GM19452 (cell line): ENCODE data around the gene LYST.
A peak's percentile ranks its signal among the peaks of the same experiment; 100 is the strongest.
"Not testable (repeated sequence)": the region's sequence is repeated elsewhere in the genome, so short reads cannot be mapped to it uniquely, and the experiment has no call there.

ENCODE experiments used
- ATAC-seq: cut with Tn5 transposase; IDR thresholded peaks from one replicate; pipeline ENCODE4 v1.9.1; 2021; ENCODE audit not compliant: unreplicated experiment

The LYST gene

GRCh38 chr1:235859789-235860188 lies 6.9 kb downstream of the LYST start:
- no peak for ATAC-seq

- ATAC-seq: no peak
These were observed 7.9 kb downstream of the LYST start for GRCh38 chr1:235858766-235859165.

GRCh38 chr1:235857756-235858155 lies 8.9 kb downstream of the LYST start:
- ATAC-seq: no peak

- ATAC-seq: peak; percentile 51
These were observed 10.8 kb downstream of the LYST start for GRCh38 chr1:235855811-235856429.

GRCh38 chr1:235854347-235854746 lies 12.4 kb downstream of the LYST start:
- ATAC-seq: peak; percentile 58

- no peak for ATAC-seq
These were observed 13.1 kb downstream of the LYST start for GRCh38 chr1:235853653-235854052.

GRCh38 chr1:235852887-235853286 lies 13.8 kb downstream of the LYST start:
- ATAC-seq: no peak

GRCh38 chr1:235851939-235852338 lies 14.8 kb downstream of the LYST start:
- no peak for ATAC-seq

- ATAC-seq: not testable (repeated sequence)
These were observed 18.5 kb downstream of the LYST start for GRCh38 chr1:235848251-235848650.

- not testable (repeated sequence) for ATAC-seq
These were observed 21.0 kb downstream of the LYST start for GRCh38 chr1:235845656-235846107.

GRCh38 chr1:235844776-235845175 lies 21.9 kb downstream of the LYST start:
- ATAC-seq: no peak

- ATAC-seq: no peak
These were observed 23.2 kb downstream of the LYST start for GRCh38 chr1:235843461-235843961.

- ATAC-seq: peak; percentile 68
These were observed 24.7 kb downstream of the LYST start for GRCh38 chr1:235841938-235842545.

GRCh38 chr1:235838021-235838420 lies 28.7 kb downstream of the LYST start:
- peak; percentile 51 for ATAC-seq

- no peak for ATAC-seq
These were observed 31.5 kb downstream of the LYST start for GRCh38 chr1:235835226-235835625.

GRCh38 chr1:235834620-235835019 lies 32.1 kb downstream of the LYST start:
- no peak for ATAC-seq

GRCh38 chr1:235832011-235832410 lies 34.7 kb downstream of the LYST start:
- no peak for ATAC-seq

- ATAC-seq: peak; percentile 85
These were observed 35.6 kb downstream of the LYST start for GRCh38 chr1:235831148-235831547.

- ATAC-seq: no peak
These were observed 40.4 kb downstream of the LYST start for GRCh38 chr1:235826102-235826854.

GRCh38 chr1:235825229-235825628 lies 41.5 kb downstream of the LYST start:
- ATAC-seq: no peak

- no peak for ATAC-seq
These were observed 43.0 kb downstream of the LYST start for GRCh38 chr1:235823684-235824083.

GRCh38 chr1:235822685-235823084 lies 44.0 kb downstream of the LYST start:
- no peak for ATAC-seq
